NCI-H774 (cell line): ENCODE data around the gene ADGRA1.
"Not testable (repeated sequence)": the region's sequence is repeated elsewhere in the genome, so short reads cannot be mapped to it uniquely, and the experiment has no call there.

Experiments used
- DNase-seq: peaks from one replicate; lab custom pipeline; 2025; lab: John Stamatoyannopoulos, UW

The ADGRA1 gene

GRCh38 chr10:133110609-133111275 lies 23.0 kb downstream of the ADGRA1 start:
- no peak for DNase-seq

GRCh38 chr10:133111640-133112039 lies 23.9 kb downstream of the ADGRA1 start:
- not testable (repeated sequence) for DNase-seq

GRCh38 chr10:133113146-133113830 lies 25.6 kb downstream of the ADGRA1 start:
- DNase-seq = no peak

GRCh38 chr10:133113847-133114246 lies 26.1 kb downstream of the ADGRA1 start:
- DNase-seq = no peak

GRCh38 chr10:133114251-133114650 lies 26.5 kb downstream of the ADGRA1 start:
- DNase-seq = no peak

- DNase-seq = no peak
These were observed 27.2 kb downstream of the ADGRA1 start for GRCh38 chr10:133114726-133115452.

GRCh38 chr10:133115453-133115842 lies 27.7 kb downstream of the ADGRA1 start:
- no peak for DNase-seq

GRCh38 chr10:133115976-133116375 lies 28.3 kb downstream of the ADGRA1 start:
- DNase-seq = no peak

GRCh38 chr10:133116455-133116854 lies 28.7 kb downstream of the ADGRA1 start:
- DNase-seq = no peak

- DNase-seq = no peak
These were observed 29.4 kb downstream of the ADGRA1 start for GRCh38 chr10:133117036-133117687.

GRCh38 chr10:133117688-133118071 lies 30.0 kb downstream of the ADGRA1 start:
- DNase-seq = no peak

GRCh38 chr10:133121479-133121878 lies 33.8 kb downstream of the ADGRA1 start:
- DNase-seq = no peak

GRCh38 chr10:133122171-133122935 lies 34.6 kb downstream of the ADGRA1 start:
- DNase-seq = no peak

- DNase-seq = no peak
These were observed 35.5 kb downstream of the ADGRA1 start for GRCh38 chr10:133123050-133123745.

GRCh38 chr10:133123746-133124356 lies 36.1 kb downstream of the ADGRA1 start:
- no peak for DNase-seq

GRCh38 chr10:133124357-133125211 lies 36.9 kb downstream of the ADGRA1 start:
- no peak for DNase-seq

- DNase-seq = no peak
These were observed 38.2 kb downstream of the ADGRA1 start for GRCh38 chr10:133125901-133126300.

- DNase-seq = no peak
These were observed 38.9 kb downstream of the ADGRA1 start for GRCh38 chr10:133126431-133127290.
